Activated gamma-delta T cell treated with anti-CD3 and anti-CD28 coated beads, Interleukin-2, amount 50 U/mL, for 16 hours (primary cell): ENCODE data around the gene SERPINF2.
"Not testable (repeated sequence)": the region's sequence is repeated elsewhere in the genome, so short reads cannot be mapped to it uniquely, and the experiment has no call there.

Source experiments
- DNase-seq: peaks from one replicate; pipeline ENCODE4 v3.0.0-alpha.2; 2020; ENCODE audit warnings: low read depth

Gene SERPINF2

GRCh38 chr17:1762901-1763898, 20.5 kb downstream of the SERPINF2 start:
- DNase-seq, result no peak

GRCh38 chr17:1764284-1764683, 21.6 kb downstream of the SERPINF2 start:
- peak; percentile 20 for DNase-seq

- DNase-seq, result not testable (repeated sequence)
These were observed 22.0 kb downstream of the SERPINF2 start for GRCh38 chr17:1764705-1765104.

GRCh38 chr17:1765576-1765975, 22.9 kb downstream of the SERPINF2 start:
- DNase-seq, result no peak

GRCh38 chr17:1766382-1767135, 23.9 kb downstream of the SERPINF2 start:
- no peak for DNase-seq

- DNase-seq, result no peak
These were observed 24.7 kb downstream of the SERPINF2 start for GRCh38 chr17:1767358-1767757.

- DNase-seq, result no peak
These were observed 27.3 kb downstream of the SERPINF2 start for GRCh38 chr17:1769822-1770477.

- DNase-seq, result not testable (repeated sequence)
These were observed 30.5 kb downstream of the SERPINF2 start for GRCh38 chr17:1773000-1773695.

GRCh38 chr17:1773696-1774181, 31.1 kb downstream of the SERPINF2 start:
- no peak for DNase-seq

GRCh38 chr17:1774390-1775176, 31.9 kb downstream of the SERPINF2 start:
- no peak for DNase-seq

- no peak for DNase-seq
These were observed 33.7 kb downstream of the SERPINF2 start for GRCh38 chr17:1776328-1776727.

- no peak for DNase-seq
These were observed 34.2 kb downstream of the SERPINF2 start for GRCh38 chr17:1776857-1777256.

GRCh38 chr17:1779571-1780131, 37.0 kb downstream of the SERPINF2 start:
- DNase-seq, result no peak

- no peak for DNase-seq
These were observed 39.5 kb downstream of the SERPINF2 start for GRCh38 chr17:1782171-1782567.

GRCh38 chr17:1783271-1783670, 40.6 kb downstream of the SERPINF2 start:
- no peak for DNase-seq

GRCh38 chr17:1783834-1784611, 41.4 kb downstream of the SERPINF2 start:
- DNase-seq, result no peak

GRCh38 chr17:1785930-1786329, 43.3 kb downstream of the SERPINF2 start:
- no peak for DNase-seq

- DNase-seq, result no peak
These were observed 44.0 kb downstream of the SERPINF2 start for GRCh38 chr17:1786708-1787107.

GRCh38 chr17:1787301-1787902, 44.7 kb downstream of the SERPINF2 start:
- no peak for DNase-seq
